Rectal smooth muscle tissue (tissue), 1 donor: ENCODE data around the gene FAM50B.

Source experiments
- H3K27ac ChIP-seq: one replicate; pipeline ENCODE4 v1.7.0; 2013; ENCODE audit warnings: low read depth, low read length, inconsistent platforms
- H3K27me3 ChIP-seq: one replicate; pipeline ENCODE4 v1.7.0; 2013; ENCODE audit warnings: low read length; ENCODE audit not compliant: control insufficient read depth, insufficient read depth
- H3K36me3 ChIP-seq: one replicate; pipeline ENCODE4 v1.7.0; 2013; ENCODE audit warnings: low read length; ENCODE audit not compliant: control insufficient read depth, insufficient read depth
- H3K4me1 ChIP-seq: one replicate; pipeline ENCODE4 v1.7.0; 2013; ENCODE audit warnings: low read length; ENCODE audit not compliant: control insufficient read depth, insufficient read depth
- H3K4me3 ChIP-seq: one replicate; pipeline ENCODE4 v1.7.0; 2013; ENCODE audit warnings: low read length
- H3K9ac ChIP-seq: one replicate; pipeline ENCODE4 v1.7.0; 2013; ENCODE audit warnings: low read length

The FAM50B gene

GRCh38 chr6:3841711-3842565 lies 7.2 kb upstream of the FAM50B start:
- Histone ChIP-seq H3K4me3 (no peak overlapping the region), H3K36me3 (no peaks in the 10 kb centered on the region), H3K27ac (no peak overlapping the region), H3K27me3 (no peaks in the 10 kb centered on the region), H3K4me1 (no peaks in the 10 kb centered on the region), H3K9ac (no peak overlapping the region)

- Histone ChIP-seq H3K4me3 (no peak overlapping the region), H3K9ac (no peak overlapping the region), H3K27me3 (no peaks in the 10 kb centered on the region), H3K4me1 (no peaks in the 10 kb centered on the region), H3K27ac (no peak overlapping the region), H3K36me3 (no peaks in the 10 kb centered on the region)
These were observed 5.6 kb upstream of the FAM50B start for GRCh38 chr6:3843379-3844096.

- Histone ChIP-seq H3K4me1 (no peaks in the 10 kb centered on the region), H3K9ac (no peak overlapping the region), H3K4me3 (no peak overlapping the region), H3K27ac (no peak overlapping the region), H3K36me3 (no peaks in the 10 kb centered on the region), H3K27me3 (no peaks in the 10 kb centered on the region)
These were observed 5.1 kb upstream of the FAM50B start for GRCh38 chr6:3844097-3844463.

- H3K4me3 ChIP-seq, result no peak overlapping the region
- H3K36me3 ChIP-seq, result no peaks in the 10 kb centered on the region
- H3K27me3 ChIP-seq, result no peaks in the 10 kb centered on the region
- H3K27ac ChIP-seq, result no peak overlapping the region
- no peak overlapping the region for H3K9ac ChIP-seq
- no peaks in the 10 kb centered on the region for H3K4me1 ChIP-seq
These were observed 1.7 kb upstream of the FAM50B start for GRCh38 chr6:3847521-3847920.

- Histone ChIP-seq H3K27ac (peak overlapping the region; percentile 38), H3K27me3 (no peaks in the 10 kb centered on the region), H3K4me1 (no peaks in the 10 kb centered on the region), H3K36me3 (no peaks in the 10 kb centered on the region), H3K4me3 (peak overlapping the region; percentile 61), H3K9ac (no peak overlapping the region)
These were observed 793 bp upstream of the FAM50B start for GRCh38 chr6:3848380-3848779.

GRCh38 chr6:3849681-3850450 lies 693 bp downstream of the FAM50B start:
- Histone ChIP-seq H3K4me1 (no peaks in the 10 kb centered on the region), H3K4me3 (peak overlapping the region; percentile 70), H3K36me3 (no peaks in the 10 kb centered on the region), H3K27ac (peak overlapping the region; percentile 38), H3K27me3 (no peaks in the 10 kb centered on the region), H3K9ac (no peak overlapping the region)

GRCh38 chr6:3850451-3851203 lies 1.5 kb downstream of the FAM50B start:
- Histone ChIP-seq H3K27ac (no peak overlapping the region), H3K36me3 (no peaks in the 10 kb centered on the region), H3K4me1 (no peaks in the 10 kb centered on the region), H3K9ac (no peak overlapping the region), H3K4me3 (peak overlapping the region; percentile 70), H3K27me3 (no peaks in the 10 kb centered on the region)

DNA sequence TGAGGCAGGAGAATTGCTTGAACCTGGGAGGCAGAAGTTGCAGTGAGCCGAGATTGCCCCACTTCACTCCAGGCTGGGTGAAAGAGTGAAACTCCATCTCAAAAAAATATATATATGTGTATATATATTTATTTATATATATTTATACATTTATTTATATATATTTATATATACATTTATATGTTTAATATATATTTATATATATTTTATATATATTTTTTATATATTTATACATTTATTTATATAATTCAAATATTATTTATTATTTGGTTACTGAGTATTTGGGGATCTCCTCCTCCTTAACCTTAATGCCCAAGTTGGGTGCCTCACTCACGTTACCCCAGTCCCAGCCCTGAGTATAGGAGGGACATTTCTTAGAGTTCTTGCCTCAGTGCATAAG lies 2.7 kb downstream of the FAM50B start:
- Histone ChIP-seq H3K9ac (no peak overlapping the region), H3K4me3 (no peak overlapping the region), H3K27me3 (no peaks in the 10 kb centered on the region), H3K4me1 (no peaks in the 10 kb centered on the region), H3K27ac (no peak overlapping the region), H3K36me3 (no peaks in the 10 kb centered on the region)

DNA sequence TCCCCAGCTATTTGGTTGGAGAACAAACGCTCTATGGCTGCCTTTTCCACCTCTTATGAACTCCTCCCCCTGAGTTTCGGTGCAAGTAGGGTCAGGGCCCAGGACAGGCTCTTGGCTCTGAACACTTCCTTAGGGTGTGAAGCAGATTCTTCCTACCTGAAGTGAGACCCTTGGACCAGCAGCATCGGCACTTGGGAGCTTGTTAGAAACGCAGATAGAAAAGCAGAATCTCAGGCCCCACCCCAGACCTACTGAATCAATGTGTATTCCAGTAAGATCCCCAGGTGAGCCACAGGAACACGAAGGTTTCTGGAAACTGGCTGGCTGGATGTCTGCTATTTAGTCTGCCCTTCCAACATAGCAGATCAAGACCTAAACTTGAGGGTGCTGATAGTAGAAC lies 3.2 kb downstream of the FAM50B start:
- Histone ChIP-seq H3K4me3 (no peak overlapping the region), H3K36me3 (no peaks in the 10 kb centered on the region), H3K27ac (no peak overlapping the region), H3K4me1 (no peaks in the 10 kb centered on the region), H3K9ac (no peak overlapping the region), H3K27me3 (no peaks in the 10 kb centered on the region)

GRCh38 chr6:3855866-3856265 lies 6.7 kb downstream of the FAM50B start:
- H3K27me3 ChIP-seq, result no peaks in the 10 kb centered on the region
- H3K27ac ChIP-seq, result no peak overlapping the region
- H3K4me1 ChIP-seq, result no peaks in the 10 kb centered on the region
- H3K36me3 ChIP-seq, result no peaks in the 10 kb centered on the region
- no peak overlapping the region for H3K4me3 ChIP-seq
- no peak overlapping the region for H3K9ac ChIP-seq

DNA sequence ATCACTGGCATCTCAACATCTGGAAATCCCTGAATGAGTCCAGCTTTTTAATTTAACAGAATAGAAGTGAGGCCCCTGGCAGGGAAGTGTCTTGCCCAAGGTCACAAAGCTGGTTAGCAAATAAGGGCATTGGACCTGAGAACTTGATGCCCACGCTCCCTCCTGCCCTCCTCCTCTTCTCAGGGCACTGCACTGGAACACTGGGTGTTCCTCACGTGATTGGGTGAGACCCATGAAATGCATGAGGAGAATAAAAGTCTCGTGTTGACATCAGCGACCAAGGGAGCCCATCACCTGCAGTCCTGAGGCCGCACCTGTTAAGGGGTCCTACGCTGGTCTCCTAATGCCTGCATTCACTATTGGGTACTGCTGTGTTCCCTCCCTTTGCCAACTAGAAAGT lies 7.4 kb downstream of the FAM50B start:
- no peak overlapping the region for H3K4me3 ChIP-seq
- no peaks in the 10 kb centered on the region for H3K27me3 ChIP-seq
- H3K9ac ChIP-seq, result no peak overlapping the region
- no peaks in the 10 kb centered on the region for H3K36me3 ChIP-seq
- H3K4me1 ChIP-seq, result no peaks in the 10 kb centered on the region
- H3K27ac ChIP-seq, result no peak overlapping the region
